T-helper 22 cell (primary cell): ENCODE measurements around the gene TBC1D19.
"Not testable (repeated sequence)": the region's sequence is repeated elsewhere in the genome, so short reads cannot be mapped to it uniquely, and the experiment has no call there.

ENCODE experiments used
- DNase-seq: peaks from one replicate; pipeline ENCODE4 v3.0.0-alpha.2; 2020; ENCODE audit warnings: low read depth

Gene TBC1D19

DNA sequence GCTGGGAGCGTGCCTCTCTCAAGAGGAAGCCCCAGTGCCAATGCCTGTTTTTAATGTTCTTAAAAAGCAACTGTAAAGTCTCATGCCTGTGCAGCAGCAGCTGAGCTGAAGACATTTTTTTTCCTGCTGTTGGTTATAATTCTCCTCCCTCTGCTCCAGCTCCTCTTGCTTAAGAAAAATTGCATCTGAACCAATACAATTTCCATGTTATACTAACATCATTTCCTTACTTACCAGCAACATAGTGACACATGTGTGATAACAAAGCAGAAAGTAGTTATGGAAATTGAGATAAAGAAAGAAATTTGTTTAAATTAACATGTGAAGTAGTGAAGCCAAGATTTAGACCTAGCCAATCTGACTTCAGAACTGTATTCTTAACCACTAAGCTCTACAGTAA lies 101.4 kb downstream of the TBC1D19 start:
- DNase-seq: no peak

- no peak for DNase-seq
These were observed 103.8 kb downstream of the TBC1D19 start for GRCh38 chr4:26687728-26688127.

DNA sequence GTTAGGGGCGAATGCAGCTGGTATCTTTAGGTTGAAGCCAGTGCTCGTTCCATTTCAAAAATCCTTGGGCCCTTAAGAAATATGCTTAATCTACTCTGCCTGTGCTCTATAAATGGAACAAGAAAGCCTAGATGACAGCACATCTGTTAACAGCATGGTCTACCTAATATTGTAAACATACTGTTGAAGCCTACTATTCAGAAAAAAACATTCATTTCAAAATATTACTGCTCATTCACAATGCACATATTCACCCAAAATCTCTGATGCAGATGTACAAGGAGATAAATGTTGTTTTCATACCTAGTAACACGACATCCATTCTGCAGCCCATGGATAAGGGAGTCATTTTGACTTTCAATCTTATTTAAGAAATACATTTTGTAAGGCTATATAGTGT lies 106.6 kb downstream of the TBC1D19 start:
- no peak for DNase-seq

GRCh38 chr4:26692014-26692726 lies 108.3 kb downstream of the TBC1D19 start:
- no peak for DNase-seq

- DNase-seq: not testable (repeated sequence)
These were observed 110.2 kb downstream of the TBC1D19 start for GRCh38 chr4:26694131-26694530.

- DNase-seq: no peak
These were observed 116.2 kb downstream of the TBC1D19 start for GRCh38 chr4:26700110-26700509.

DNA sequence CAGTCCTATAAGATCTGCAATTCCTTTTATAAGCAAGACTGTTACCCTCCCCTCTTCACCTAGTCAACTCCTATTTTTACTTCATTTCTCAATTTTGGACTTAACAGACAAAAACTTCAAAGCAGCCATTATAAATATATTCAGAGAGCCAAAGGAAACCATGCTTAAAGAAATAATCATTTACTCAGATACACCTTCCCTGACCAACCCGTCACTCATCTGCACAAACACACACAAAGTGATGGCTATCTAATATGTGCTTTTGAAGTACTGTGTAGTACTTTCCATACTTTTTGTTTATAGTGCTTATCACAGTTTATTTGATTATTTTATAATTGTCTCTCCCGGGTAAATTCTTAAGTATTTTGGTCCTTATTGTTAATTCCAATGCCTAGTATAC lies 117.2 kb downstream of the TBC1D19 start:
- no peak for DNase-seq

- no peak for DNase-seq
These were observed 117.9 kb downstream of the TBC1D19 start for GRCh38 chr4:26701786-26702227.

- DNase-seq: no peak
These were observed 123.5 kb downstream of the TBC1D19 start for GRCh38 chr4:26707342-26707741.

GRCh38 chr4:26709246-26709645 lies 125.4 kb downstream of the TBC1D19 start:
- no peak for DNase-seq

DNA sequence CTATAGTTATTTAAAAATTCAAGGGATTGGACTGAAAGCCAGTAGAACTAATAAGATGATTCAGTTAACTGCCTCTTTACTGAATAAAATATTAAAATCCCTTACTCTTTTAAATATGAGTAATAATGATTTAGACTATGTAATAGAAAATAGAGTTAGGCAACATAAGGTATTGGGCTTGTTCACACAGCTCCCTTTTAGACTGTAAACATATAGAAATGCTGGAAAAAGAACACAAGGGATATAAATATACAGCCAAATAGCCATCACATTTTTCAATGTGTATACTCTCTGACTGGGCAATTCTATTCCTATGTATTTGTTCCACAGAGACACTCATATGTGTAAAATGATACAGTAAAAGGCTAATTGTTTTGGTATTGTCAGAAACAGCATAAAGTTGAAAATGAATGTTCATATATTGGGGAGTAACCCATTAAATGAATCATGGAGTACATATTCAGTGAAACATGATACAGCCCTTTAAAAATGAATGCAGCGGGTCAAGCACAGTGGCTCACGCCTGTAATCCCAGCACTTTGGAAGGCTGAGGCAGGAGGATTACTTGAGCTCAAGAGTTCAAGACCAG lies 129.8 kb downstream of the TBC1D19 start:
- no peak for DNase-seq

- no peak for DNase-seq
These were observed 131.9 kb downstream of the TBC1D19 start for GRCh38 chr4:26715636-26716242.

- DNase-seq: no peak
These were observed 133.4 kb downstream of the TBC1D19 start for GRCh38 chr4:26717332-26717731.

DNA sequence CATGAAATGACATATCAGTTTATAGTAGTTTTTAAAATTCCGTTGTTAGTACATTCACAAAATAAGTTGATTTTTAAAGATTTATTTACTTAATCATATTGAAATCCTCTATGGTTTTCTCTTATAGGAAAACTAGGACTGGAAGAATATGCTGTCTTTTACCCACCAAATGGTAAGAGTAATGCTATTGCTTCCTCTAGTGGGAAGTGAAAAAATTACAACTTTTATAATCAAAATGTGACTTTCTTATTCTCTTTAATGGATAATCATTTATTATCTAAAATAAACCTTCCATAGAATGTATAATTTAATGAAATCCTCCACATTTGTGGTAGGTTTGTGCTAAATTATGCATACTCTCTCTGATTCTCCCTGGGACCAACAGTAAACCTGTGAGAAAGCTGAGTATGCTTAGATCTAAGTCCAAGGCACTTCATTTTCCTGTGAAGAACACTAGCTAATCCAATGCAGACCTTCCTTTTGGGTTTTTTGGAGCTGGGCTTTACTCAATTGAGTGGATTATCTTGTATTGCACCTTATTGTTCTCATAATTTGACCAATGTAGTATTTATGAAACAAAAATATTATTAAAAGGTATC lies 136.2 kb downstream of the TBC1D19 start:
- no peak for DNase-seq

DNA sequence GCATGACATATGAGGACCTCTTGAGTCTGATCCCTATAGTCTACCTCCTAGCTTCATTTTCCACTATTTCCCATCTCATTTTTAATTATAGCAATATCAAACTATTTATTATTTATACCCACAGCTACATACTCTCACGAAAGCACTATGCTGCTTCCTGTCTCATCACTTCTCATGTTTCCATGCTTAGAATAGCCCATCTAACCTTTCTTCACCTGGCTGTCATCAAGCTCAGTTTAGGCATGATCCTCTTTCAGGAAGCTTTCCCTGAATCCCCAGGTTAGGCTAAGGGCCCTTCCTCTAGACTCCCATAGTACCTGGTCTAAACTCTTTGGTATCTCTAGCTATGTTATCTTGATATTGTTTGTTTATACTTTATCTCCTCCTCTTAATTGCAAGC lies 137.8 kb downstream of the TBC1D19 start:
- no peak for DNase-seq

- DNase-seq: no peak
These were observed 139.3 kb downstream of the TBC1D19 start for GRCh38 chr4:26723216-26723615.

DNA sequence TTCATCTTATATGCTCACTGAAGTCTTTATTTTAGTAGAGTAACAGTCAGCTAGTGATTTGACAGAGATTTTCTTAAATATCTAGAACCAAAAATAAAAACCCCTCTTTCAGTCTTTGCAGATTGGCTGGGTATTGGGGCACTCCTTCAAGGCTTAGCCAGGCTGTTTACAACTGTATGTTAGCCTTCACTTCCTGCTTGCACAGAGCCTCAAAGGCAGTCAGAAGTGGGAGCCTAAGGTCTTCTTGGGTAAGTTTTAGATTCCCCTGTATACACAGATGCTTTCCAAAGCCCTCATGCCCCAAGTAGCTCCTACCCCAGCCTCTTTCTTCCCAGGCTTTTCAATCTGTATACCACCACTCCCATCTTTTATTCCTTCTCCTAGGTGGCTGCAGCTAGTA lies 140.7 kb downstream of the TBC1D19 start:
- no peak for DNase-seq

DNA sequence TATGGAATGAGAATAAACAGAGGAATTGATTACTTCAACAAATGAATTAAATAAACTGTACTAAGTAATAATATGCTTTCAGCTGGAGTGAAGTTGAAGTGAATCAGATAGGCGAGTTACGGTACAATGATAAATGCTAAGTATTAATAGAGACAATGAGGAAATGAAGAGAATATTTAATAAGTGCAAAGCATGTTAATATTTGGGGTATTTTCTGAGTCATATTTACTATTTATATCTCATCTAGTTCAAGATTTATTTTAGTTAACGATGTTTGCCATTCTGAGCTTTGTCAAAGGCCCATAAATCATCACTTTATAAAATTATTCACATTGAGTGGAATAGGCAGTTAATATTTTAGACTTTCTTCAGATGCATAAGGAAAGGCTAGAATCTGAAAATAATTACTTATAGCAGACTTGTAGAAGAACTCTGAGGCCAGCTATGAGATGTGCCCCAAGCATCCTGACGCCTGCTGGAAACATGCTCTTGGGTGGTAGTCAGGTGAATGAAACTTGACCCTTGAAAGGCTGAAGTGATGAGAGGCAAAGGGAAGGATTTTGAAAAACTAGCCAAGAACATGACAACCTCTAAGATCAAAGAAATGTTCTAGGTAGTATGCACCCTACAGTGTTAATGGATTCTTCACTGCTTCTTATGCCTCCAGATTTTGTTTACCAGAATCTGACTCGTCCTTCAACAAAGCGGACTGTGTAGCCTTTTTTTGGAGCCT lies 142.9 kb downstream of the TBC1D19 start:
- DNase-seq: no peak

DNA sequence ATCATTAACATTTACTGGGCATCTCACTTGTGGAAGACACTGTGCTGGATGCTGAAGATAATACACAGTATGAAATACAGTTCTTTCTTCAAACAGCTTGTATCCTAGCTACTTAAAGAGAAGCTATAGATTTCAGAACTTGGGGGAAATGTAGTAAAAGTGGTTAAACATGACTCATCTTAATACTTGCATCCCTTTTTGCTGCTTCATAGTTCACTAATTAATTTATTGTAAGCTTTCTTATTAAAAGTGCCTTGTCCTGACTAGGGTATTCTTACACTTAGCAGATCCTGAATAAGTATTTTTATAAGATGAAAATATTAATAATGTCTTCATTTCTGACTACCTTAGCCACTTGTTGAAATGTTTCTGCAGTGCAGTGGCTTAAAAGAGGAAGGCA lies 144.0 kb downstream of the TBC1D19 start:
- DNase-seq: no peak

DNA sequence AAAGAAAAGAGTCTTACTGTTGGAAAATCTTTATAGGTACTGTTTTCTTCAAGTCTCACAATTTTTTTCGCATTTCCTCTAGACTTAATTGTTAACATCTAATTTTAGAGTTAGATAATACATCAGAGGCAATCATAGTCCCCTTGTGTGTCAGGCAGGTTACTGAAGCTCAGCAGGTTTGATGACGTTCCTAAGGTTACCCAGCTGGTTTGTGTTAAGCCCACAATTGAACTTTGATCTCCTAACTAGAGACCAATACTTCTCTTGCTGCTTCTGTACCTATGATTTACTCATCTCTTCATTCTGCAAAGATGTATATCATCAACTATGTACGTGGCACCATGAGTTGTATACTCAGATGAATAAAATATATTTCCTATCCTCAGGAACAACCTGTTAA lies 145.1 kb downstream of the TBC1D19 start:
- DNase-seq: no peak

DNA sequence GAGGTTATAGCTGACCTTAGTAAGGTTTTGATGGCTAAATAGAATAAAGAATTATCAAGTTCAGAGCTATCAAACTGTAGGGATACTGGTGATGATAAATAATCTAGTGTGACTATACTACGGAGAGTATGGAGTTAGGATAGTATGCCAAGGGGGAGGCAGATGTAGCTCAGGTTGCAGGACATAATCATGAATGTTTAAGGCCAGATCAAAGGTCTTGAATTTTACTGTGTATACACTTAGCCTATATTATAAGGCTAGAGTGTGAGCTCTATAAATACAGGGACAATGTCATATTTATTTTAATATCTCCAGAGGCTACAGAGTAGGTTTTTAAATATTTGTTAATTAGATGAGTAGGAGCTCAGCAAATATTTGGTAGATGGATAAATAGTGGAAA lies 145.7 kb downstream of the TBC1D19 start:
- DNase-seq: no peak

- no peak for DNase-seq
These were observed 147.6 kb downstream of the TBC1D19 start for GRCh38 chr4:26731351-26732035.
